Loucy (cell line): Measurements from ENCODE around the gene RAD51B.

ENCODE experiments used
- H2AFZ ChIP-seq: fragments of 200-600 bp; sonication (generic); 2 replicates; pipeline ENCODE4 v1.6.0; 2016; ENCODE audit warnings: antibody characterized with exemption, mild to moderate bottlenecking, low read length, moderate library complexity
- H3F3A ChIP-seq: fragments of 200-600 bp; 2 replicates; pipeline ENCODE4 v1.6.0; 2016; ENCODE audit warnings: antibody characterized with exemption, low read depth, mild to moderate bottlenecking
- H3K27me3 ChIP-seq: fragments of 200-600 bp; sonication (generic); 2 replicates; pipeline ENCODE4 v1.6.1; 2014; ENCODE audit warnings: low read length, mild to moderate bottlenecking; ENCODE audit not compliant: insufficient read depth, poor library complexity, severe bottlenecking
- H3K36me3 ChIP-seq: fragments of 200-600 bp; sonication (generic); 2 replicates; pipeline ENCODE4 v1.6.1; 2016; ENCODE audit warnings: low read length; ENCODE audit not compliant: insufficient read depth
- H3K4me1 ChIP-seq: fragments of 200-600 bp; sonication (generic); 2 replicates; pipeline ENCODE4 v1.5.1; 2014; ENCODE audit warnings: low read length, mild to moderate bottlenecking; ENCODE audit not compliant: insufficient read depth, poor library complexity, severe bottlenecking
- H3K4me2 ChIP-seq: fragments of 200-600 bp; sonication (generic); 2 replicates; pipeline ENCODE4 v1.6.0; 2014; ENCODE audit warnings: antibody characterized with exemption, low read length, low read depth, mild to moderate bottlenecking; ENCODE audit not compliant: poor library complexity, severe bottlenecking
- H3K4me3 ChIP-seq: fragments of 200-600 bp; sonication (generic); 2 replicates; pipeline ENCODE4 v1.5.1; 2014; ENCODE audit warnings: low read length, mild to moderate bottlenecking, mixed read lengths; ENCODE audit not compliant: poor library complexity, severe bottlenecking
- H3K79me2 ChIP-seq: fragments of 200-600 bp; sonication (generic); 2 replicates; pipeline ENCODE4 v1.6.1; 2014; ENCODE audit warnings: low read length; ENCODE audit not compliant: insufficient read depth
- H3K9ac ChIP-seq: fragments of 200-600 bp; sonication (generic); 2 replicates; pipeline ENCODE4 v1.6.0; 2014; ENCODE audit warnings: mild to moderate bottlenecking, low read depth, low read length, moderate library complexity; ENCODE audit not compliant: poor library complexity, severe bottlenecking
- H3K9me2 ChIP-seq: fragments of 200-600 bp; sonication (generic); replicated peaks from 2 replicates; pipeline ENCODE4 v1.6.1; 2016; ENCODE audit warnings: low read depth, low read length, mixed read lengths
- H3K9me3 ChIP-seq: fragments of 200-600 bp; sonication (generic); 2 replicates; pipeline ENCODE4 v1.6.1; 2014; ENCODE audit warnings: mild to moderate bottlenecking, antibody characterized with exemption, low read length, low read depth; ENCODE audit not compliant: insufficient read depth
- H4K20me1 ChIP-seq: fragments of 200-600 bp; sonication (generic); 2 replicates; pipeline ENCODE4 v1.6.0; 2014; ENCODE audit warnings: antibody characterized with exemption, low read length, mild to moderate bottlenecking; ENCODE audit not compliant: insufficient read depth, poor library complexity, severe bottlenecking
- CTCF ChIP-seq: fragments of 200-600 bp; sonication (generic); conservative IDR thresholded peaks from 2 replicates; pipeline ENCODE4 v1.5.1; 2014; ENCODE audit warnings: mild to moderate bottlenecking, antibody characterized with exemption, low read length
- EZH2phosphoT487 ChIP-seq: fragments of 200-600 bp; IDR thresholded peaks from 2 replicates; pipeline ENCODE4 v1.6.1; 2018; ENCODE audit warnings: antibody characterized with exemption, mild to moderate bottlenecking, moderate library complexity, borderline replicate concordance

The RAD51B gene

GRCh38 chr14:68501614-68502052 lies 682.1 kb downstream of the RAD51B start:
- Histone ChIP-seq H3K4me2 (no peak overlapping the region), H3K9me2 (no peaks in the 10 kb centered on the region), H3K4me3 (no peak overlapping the region), H3K4me1 (peaks cover 20% of the 10 kb centered on the region), H3K9ac (no peak overlapping the region), H3K36me3 (no peaks in the 10 kb centered on the region), H4K20me1 (no peaks in the 10 kb centered on the region), H3K79me2 (no peaks in the 10 kb centered on the region), H3F3A (no peaks in the 10 kb centered on the region), H2AFZ (no peak overlapping the region), H3K27me3 (no peaks in the 10 kb centered on the region), H3K9me3 (no peaks in the 10 kb centered on the region)
- TF ChIP-seq CTCF = no peak
- TF ChIP-seq EZH2phosphoT487 = no peak

GRCh38 chr14:68502230-68502629 lies 682.7 kb downstream of the RAD51B start:
- no peak overlapping the region for H3K4me2 ChIP-seq
- H3K36me3 ChIP-seq = no peaks in the 10 kb centered on the region
- H4K20me1 ChIP-seq = no peaks in the 10 kb centered on the region
- H3K79me2 ChIP-seq = no peaks in the 10 kb centered on the region
- H3K4me3 ChIP-seq = no peak overlapping the region
- H3K4me1 ChIP-seq = peaks cover 26% of the 10 kb centered on the region
- TF ChIP-seq EZH2phosphoT487 = no peak
- TF ChIP-seq CTCF = no peak
- H3K27me3 ChIP-seq = no peaks in the 10 kb centered on the region
- H3F3A ChIP-seq = no peaks in the 10 kb centered on the region
- H3K9me2 ChIP-seq = no peaks in the 10 kb centered on the region
- no peak overlapping the region for H3K9ac ChIP-seq
- H2AFZ ChIP-seq = no peak overlapping the region
- H3K9me3 ChIP-seq = no peaks in the 10 kb centered on the region

- Histone ChIP-seq H3K9ac (no peak overlapping the region), H3K4me1 (peaks cover 33% of the 10 kb centered on the region), H3K36me3 (no peaks in the 10 kb centered on the region), H3K9me3 (no peaks in the 10 kb centered on the region), H3K4me2 (no peak overlapping the region), H3F3A (no peaks in the 10 kb centered on the region), H3K4me3 (no peak overlapping the region), H3K79me2 (no peaks in the 10 kb centered on the region), H4K20me1 (no peaks in the 10 kb centered on the region), H3K27me3 (no peaks in the 10 kb centered on the region), H3K9me2 (no peaks in the 10 kb centered on the region), H2AFZ (no peak overlapping the region)
- TF ChIP-seq EZH2phosphoT487 (no peak), CTCF (no peak)
Observed at GRCh38 chr14:68503186-68503825, 683.7 kb downstream of the RAD51B start.
